NB4 (cell line): ENCODE results near the gene RASSF3.

Experiments
- DNase-seq: peaks from one replicate; pipeline ENCODE4 v3.0.0; 2010; ENCODE audit warnings: low read depth
- H3K4me3 ChIP-seq: one replicate; pipeline ENCODE4 v1.5.1; 2011; ENCODE audit warnings: mild to moderate bottlenecking, low read depth, low read length, moderate library complexity
- CTCF ChIP-seq: IDR thresholded peaks from one replicate; pipeline ENCODE4 v1.5.1; 2012; ENCODE audit warnings: low read depth, low read length
- MYC ChIP-seq: IDR thresholded peaks from 2 replicates; pipeline ENCODE4 v1.6.1; 2011; ENCODE audit warnings: low read depth, low read length
- POLR2A ChIP-seq: IDR thresholded peaks from 2 replicates; pipeline ENCODE4 v1.6.1; 2011; ENCODE audit warnings: mild to moderate bottlenecking; ENCODE audit not compliant: insufficient read length; ENCODE audit errors: extremely low read depth
- TF ChIP-seq, protein P1 (sequence below): IDR thresholded peaks from 2 replicates; pipeline ENCODE4 v1.6.1; 2011; ENCODE audit warnings: low read depth, low read length

The RASSF3 gene

DNA sequence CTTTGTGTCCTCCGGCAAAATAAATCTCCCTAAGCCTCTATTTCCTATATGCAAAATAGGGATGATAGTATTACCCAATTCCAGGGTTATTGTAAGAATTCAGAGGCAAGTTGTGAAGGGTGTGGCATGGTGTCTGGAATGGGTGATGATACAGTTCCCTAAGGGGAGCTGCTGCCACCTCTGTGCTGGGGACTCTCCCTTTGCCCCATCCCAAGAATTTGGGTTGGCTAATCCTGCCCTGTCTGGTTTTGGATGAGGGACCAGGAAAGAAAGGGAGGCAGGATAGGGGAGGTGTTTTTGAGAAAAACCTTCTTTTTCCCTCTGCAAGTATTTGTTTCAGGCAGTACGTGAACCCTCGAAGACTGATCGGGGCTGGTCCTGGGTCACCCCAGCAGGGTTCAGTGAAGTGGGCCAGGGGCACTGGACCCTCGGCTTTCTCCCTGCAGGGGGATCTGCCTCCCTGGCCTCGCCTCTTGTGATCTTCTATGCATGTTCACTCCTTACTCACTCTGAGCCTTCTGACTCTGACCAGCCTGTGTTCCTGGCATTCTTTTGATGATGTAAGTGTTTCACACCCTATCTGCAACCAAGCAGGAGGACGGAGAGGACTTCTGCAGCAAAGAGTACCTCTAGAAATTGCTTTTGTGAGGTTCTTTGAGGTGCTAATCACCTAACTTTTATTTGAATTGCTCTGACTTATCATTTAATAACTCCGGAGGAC lies 60.8 kb downstream of the RASSF3 start:
- no peak overlapping the region for H3K4me3 ChIP-seq
- DNase-seq: no peak
- no peak for TF ChIP-seq MYC
- TF ChIP-seq, protein P1, sequence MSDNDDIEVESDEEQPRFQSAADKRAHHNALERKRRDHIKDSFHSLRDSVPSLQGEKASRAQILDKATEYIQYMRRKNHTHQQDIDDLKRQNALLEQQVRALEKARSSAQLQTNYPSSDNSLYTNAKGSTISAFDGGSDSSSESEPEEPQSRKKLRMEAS: no peak
- no peak for TF ChIP-seq CTCF
- TF ChIP-seq POLR2A: no peak

- TF ChIP-seq, protein P1: no peak
- TF ChIP-seq CTCF (no peak), MYC (no peak), POLR2A (no peak)
- no peak overlapping the region for H3K4me3 ChIP-seq
- no peak for DNase-seq
These were observed 61.4 kb downstream of the RASSF3 start for GRCh38 chr12:64671681-64672080.

DNA sequence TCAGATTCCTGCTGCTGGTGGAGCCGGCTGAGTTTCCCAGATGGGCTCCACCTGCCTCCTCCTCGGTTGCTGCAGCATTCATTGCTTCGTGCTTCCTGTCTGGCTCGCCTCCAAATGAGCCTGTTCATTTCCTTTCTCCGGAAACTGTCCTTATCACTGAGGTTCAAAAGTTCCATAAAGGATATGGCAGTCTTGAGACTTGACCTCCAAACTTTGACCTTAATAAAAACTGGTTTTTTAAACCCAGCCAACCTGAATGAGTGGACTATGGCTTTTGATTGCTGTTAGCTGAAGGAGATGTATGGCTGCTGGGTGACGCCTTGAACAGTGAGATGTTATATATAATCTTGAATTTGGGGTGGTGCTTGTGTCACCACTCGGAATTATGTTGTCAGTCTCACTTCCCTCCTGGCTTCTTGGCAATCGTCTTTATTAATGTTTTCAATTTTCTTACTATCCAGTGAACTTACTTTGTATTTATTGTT lies 62.7 kb downstream of the RASSF3 start:
- H3K4me3 ChIP-seq: no peak overlapping the region
- TF ChIP-seq, protein P1: no peak
- TF ChIP-seq CTCF: no peak
- TF ChIP-seq POLR2A: no peak
- TF ChIP-seq MYC: no peak
- no peak for DNase-seq

GRCh38 chr12:64673490-64674169 lies 63.3 kb downstream of the RASSF3 start:
- no peak for TF ChIP-seq CTCF
- TF ChIP-seq POLR2A: no peak
- TF ChIP-seq, protein P1: no peak
- DNase-seq: no peak
- no peak overlapping the region for H3K4me3 ChIP-seq

DNA sequence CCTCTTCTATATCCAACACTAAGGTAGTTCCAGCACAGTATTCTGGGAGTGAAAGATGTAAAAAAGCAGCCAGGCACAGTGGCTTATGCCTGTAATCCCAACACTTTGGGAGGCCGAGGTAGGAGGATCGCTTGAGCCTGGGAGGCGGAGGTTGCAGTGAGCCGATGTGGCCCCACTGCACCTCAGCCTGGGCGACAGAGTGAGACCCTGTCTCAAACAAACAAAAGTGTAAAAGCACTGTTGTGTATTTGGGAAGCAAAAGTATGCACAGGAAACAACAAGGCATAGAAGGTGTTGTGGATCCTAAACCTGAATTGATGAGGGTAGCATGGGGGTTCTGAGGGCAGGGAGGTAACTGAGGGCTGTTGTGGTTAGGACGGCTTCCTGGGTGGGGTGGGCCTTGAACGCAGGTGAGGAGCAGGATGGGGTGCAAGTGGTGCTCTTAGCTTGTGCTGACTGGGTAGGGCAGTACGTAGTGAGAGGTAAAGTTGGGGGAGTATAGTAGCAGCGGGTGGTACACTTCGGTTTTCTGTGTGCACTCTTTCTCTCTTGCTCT lies 64.2 kb downstream of the RASSF3 start:
- H3K4me3 ChIP-seq: no peak overlapping the region
- no peak for DNase-seq
- no peak for TF ChIP-seq POLR2A
- TF ChIP-seq CTCF: no peak
- TF ChIP-seq MYC: no peak
- TF ChIP-seq, protein P1: no peak
